CD14-positive monocyte (primary cell): ENCODE measurements around the gene GAD2. TPM values are rescaled to one million over a fixed set of nuclear protein-coding genes. Genes with fewer than 3 reads are reported as not detected.

ENCODE experiments used
- DNase-seq, 3 donors: peaks; one replicate each; pipeline ENCODE4 v3.0.0-alpha.2; 2011 to 2022
- H2AFZ ChIP-seq: 2 replicates; pipeline ENCODE4 v1.6.0; 2012; ENCODE audit warnings: mild to moderate bottlenecking, low read depth, low read length, inconsistent platforms; ENCODE audit not compliant: insufficient read depth, poor library complexity, severe bottlenecking
- H3K27ac ChIP-seq, 2 donors: 1 replicate in 1 of 2; 2 replicates in 1 of 2; pipeline ENCODE4 v1.5.1; 2012 to 2013; ENCODE audit warnings: low read length in 2 of 2, control low read depth in 1 of 2, inconsistent platforms in 1 of 2, low read depth in 1 of 2, mild to moderate bottlenecking in 1 of 2
- H3K27me3 ChIP-seq, 2 donors: one replicate each; pipeline versions ENCODE4 v1.6.0 to v1.6.1; 2011 to 2013; ENCODE audit warnings: low read length in 2 of 2; ENCODE audit not compliant: control insufficient read depth in 2 of 2, insufficient read depth in 2 of 2
- H3K36me3 ChIP-seq, 2 donors: replicated peaks in 1 of 2; 1 replicate in 1 of 2; 2 replicates in 1 of 2; pipeline versions ENCODE4 v1.5.1 to v1.6.1; 2012 to 2013; ENCODE audit warnings: low read length in 2 of 2, control low read depth in 1 of 2, inconsistent platforms in 1 of 2, mild to moderate bottlenecking in 1 of 2; ENCODE audit not compliant: insufficient read depth in 2 of 2, control insufficient read depth in 1 of 2
- H3K4me1 ChIP-seq, 2 donors: 1 replicate in 1 of 2; 2 replicates in 1 of 2; pipeline versions ENCODE4 v1.5.1 to v1.6.1; 2012 to 2013; ENCODE audit warnings: low read length in 2 of 2, control low read depth in 1 of 2, inconsistent platforms in 1 of 2, mild to moderate bottlenecking in 1 of 2, moderate library complexity in 1 of 2; ENCODE audit not compliant: insufficient read depth in 2 of 2, control insufficient read depth in 1 of 2
- H3K4me2 ChIP-seq: replicated peaks from 2 replicates; pipeline ENCODE3; 2012; ENCODE audit warnings: low read length, moderate library complexity, mild to moderate bottlenecking; ENCODE audit not compliant: poor library complexity, severe bottlenecking; ENCODE audit errors: extremely low read depth
- H3K4me3 ChIP-seq, 3 experiments: fragments of 200-600 bp in 1 of 3; sonication (generic) in 1 of 3; replicated peaks in 1 of 3; 1 replicate in 2 of 3; 2 replicates in 1 of 3; pipeline ENCODE4 v1.5.1; 2011 to 2013; ENCODE audit warnings: low read length in 3 of 3, mild to moderate bottlenecking in 3 of 3, control low read depth in 2 of 3, low read depth in 2 of 3, inconsistent platforms in 1 of 3, moderate library complexity in 1 of 3
- H3K79me2 ChIP-seq: 2 replicates; pipeline ENCODE4 v1.6.0; 2012; ENCODE audit warnings: mild to moderate bottlenecking, control low read depth, inconsistent platforms, low read length, moderate library complexity; ENCODE audit not compliant: insufficient read depth
- H3K9ac ChIP-seq: 2 replicates; pipeline ENCODE4 v1.6.0; 2017; ENCODE audit warnings: low read length, mild to moderate bottlenecking; ENCODE audit not compliant: insufficient read depth, poor library complexity, severe bottlenecking
- H3K9me3 ChIP-seq, 2 donors: replicated peaks in 1 of 2; 1 replicate in 1 of 2; 2 replicates in 1 of 2; pipeline versions ENCODE4 v1.5.1 to v1.6.1; 2012 to 2013; ENCODE audit warnings: low read length in 2 of 2, control low read depth in 1 of 2; ENCODE audit not compliant: control insufficient read depth in 1 of 2, insufficient read depth in 1 of 2
- H4K20me1 ChIP-seq: 2 replicates; pipeline ENCODE4 v1.6.0; 2012; ENCODE audit warnings: mild to moderate bottlenecking, low read length, control low read depth, moderate library complexity; ENCODE audit not compliant: insufficient read depth
- H3K27ac Mint-ChIP-seq, 7 donors: one replicate each; pipeline ENCODE4 v1.8.0; 2020; ENCODE audit warnings: mild to moderate bottlenecking in 7 of 7, mixed read lengths in 7 of 7, moderate library complexity in 6 of 7, inconsistent platforms in 2 of 7
- H3K27me3 Mint-ChIP-seq, 3 donors: one replicate each; pipeline ENCODE4 v1.8.0; 2021 to 2022; ENCODE audit warnings: low read depth in 3 of 3, mild to moderate bottlenecking in 3 of 3, mixed read lengths in 3 of 3, moderate library complexity in 3 of 3, inconsistent platforms in 1 of 3
- H3K36me3 Mint-ChIP-seq, 2 donors: one replicate each; pipeline ENCODE4 v1.8.0; 2020; ENCODE audit warnings: mixed read lengths in 2 of 2, inconsistent platforms in 1 of 2, mild to moderate bottlenecking in 1 of 2
- H3K4me1 Mint-ChIP-seq: one replicate; pipeline ENCODE4 v1.8.0; 2020; ENCODE audit warnings: mild to moderate bottlenecking, mixed read lengths
- H3K4me3 Mint-ChIP-seq, 2 donors: one replicate each; pipeline ENCODE4 v1.8.0; 2020; ENCODE audit warnings: mild to moderate bottlenecking in 2 of 2, mixed read lengths in 2 of 2, moderate library complexity in 1 of 2
- H3K9me3 Mint-ChIP-seq, 7 donors: one replicate each; pipeline ENCODE4 v1.8.0; 2020 to 2022; ENCODE audit warnings: mixed read lengths in 7 of 7, mild to moderate bottlenecking in 6 of 7, moderate library complexity in 6 of 7, inconsistent platforms in 2 of 7
- CTCF ChIP-seq: fragments of 200-600 bp; IDR thresholded peaks from one replicate; pipeline ENCODE4 v1.8.0; 2022; ENCODE audit warnings: antibody characterized with exemption, mild to moderate bottlenecking
- WGBS: methylation state at CpG from one replicate; pipeline ENCODE4 v1.1.5; 2013; ENCODE audit warnings: missing lambda C conversion rate; ENCODE audit not compliant: insufficient coverage; 5-methylcytosine and 5-hydroxymethylcytosine counted together
- intact Hi-C, 2 donors: fragments of 100-400 bp; cut with micrococcal nuclease; formaldehyde crosslinking; loops; one replicate each; pipeline versions ENCODE4 v1.15.0 to v1.15.1; 2023
- polyA plus RNA-seq, 3 donors: library from polyadenylated mRNA; depleted of rRNA in 1 of 3; unstranded in 2 of 3; stranded (reverse) in 1 of 3; fragments of 300-500 nt in 2 of 3; fragments of >200 nt in 1 of 3; fragmentation: Illumina TruSeq in 2 of 3; gene quantifications; 1 replicate in 2 of 3; 2 replicates in 1 of 3; pipeline ENCODE4 v1.2.3, GENCODE V29; 2012 to 2021

The GAD2 gene
- polyA plus RNA-seq, 3 donors: not detected

GRCh38 chr10:26334932-26335573 is 118.5 kb downstream of the GAD2 start:
- H3K4me1 Mint-ChIP-seq: peaks cover 15% of the 10 kb centered on the region
- Histone ChIP-seq H2AFZ (peak overlapping the region; percentile 93), H3K4me1 (peaks cover 19 to 22% of the 10 kb centered on the region in 2 donors), H3K4me2 (peak overlapping the region; percentile 85), H3K27me3 (no peaks in the 10 kb centered on the region), H3K36me3 (no peaks in the 10 kb centered on the region), H3K4me3 (peak overlapping the region; percentile 51 to 89 (median 70)), H3K9me3 (no peaks in the 10 kb centered on the region), H4K20me1 (no peaks in the 10 kb centered on the region), H3K9ac (peak overlapping the region; percentile 23), H3K27ac (peak overlapping the region in 1 of 2 donors; percentile 68), H3K79me2 (no peaks in the 10 kb centered on the region)
- H3K27ac Mint-ChIP-seq: peak overlapping the region in 6 of 7 donors; percentile 7 to 90 (median 80)
- WGBS: 13% methylated on average over 2 of the region's 7 CpGs
- TF ChIP-seq CTCF: peak; percentile 95
- DNase-seq: peak; percentile 63 to 75 (median 73)
- intact Hi-C loops: loop anchor here (1.0 to 10.0 kb wide), 4 partner anchors 222 to 550 kb away; no protein-coding TSS in a partner anchor
- peaks cover 0 to 8% (median 6%) of the 10 kb centered on the region in 7 donors for H3K9me3 Mint-ChIP-seq
- H3K27me3 Mint-ChIP-seq: peaks cover 0 to 2% (median 1%) of the 10 kb centered on the region in 3 donors
- H3K4me3 Mint-ChIP-seq: peak overlapping the region; percentile 84 to 90
- H3K36me3 Mint-ChIP-seq: peaks cover 0 to 2% of the 10 kb centered on the region in 2 donors

GRCh38 chr10:26335574-26336093 is 119.1 kb downstream of the GAD2 start:
- no peaks in the 10 kb centered on the region for H3K27me3 ChIP-seq
- H3K79me2 ChIP-seq: no peaks in the 10 kb centered on the region
- H3K4me1 ChIP-seq: peaks cover 19 to 22% of the 10 kb centered on the region in 2 donors
- Mint-ChIP-seq H3K4me3 (peak overlapping the region; percentile 84 to 90), H3K36me3 (peaks cover 0 to 2% of the 10 kb centered on the region in 2 donors), H3K27ac (peak overlapping the region; percentile 7 to 90 (median 79)), H3K9me3 (peaks cover 0 to 9% (median 7%) of the 10 kb centered on the region in 7 donors), H3K4me1 (peaks cover 15% of the 10 kb centered on the region), H3K27me3 (peaks cover 1 to 2% (median 1%) of the 10 kb centered on the region in 3 donors)
- H2AFZ ChIP-seq: peak overlapping the region; percentile 93
- peak overlapping the region; percentile 23 for H3K9ac ChIP-seq
- no peaks in the 10 kb centered on the region for H4K20me1 ChIP-seq
- peak overlapping the region; percentile 51 to 89 (median 70) for H3K4me3 ChIP-seq
- no peak for TF ChIP-seq CTCF
- 45% methylated on average over 2 of the region's 6 CpGs for WGBS
- H3K27ac ChIP-seq: peak overlapping the region in 1 of 2 donors; percentile 68
- DNase-seq: peak; percentile 10 to 17 (median 11)
- H3K36me3 ChIP-seq: no peaks in the 10 kb centered on the region
- no peaks in the 10 kb centered on the region for H3K9me3 ChIP-seq
- intact Hi-C loops: loop anchor here (1.0 to 10.0 kb wide), 4 partner anchors 221 to 549 kb away; no protein-coding TSS in a partner anchor
- peak overlapping the region; percentile 85 for H3K4me2 ChIP-seq
